GM10248 (cell line): ENCODE results near the gene EYA2.

Source experiments
- CTCF ChIA-PET: fragments of 300-600 bp; sonication (Branson Sonifier 250); formaldehyde crosslinking; extraction: SDS; loops from one replicate; lab custom pipeline; 2021; ENCODE audit warnings: antibody characterized with exemption; lab: Yijun Ruan, JAX
- POLR2A ChIA-PET: fragments of 350-650 bp; sonication (Branson Sonifier 250); formaldehyde crosslinking; extraction: SDS; loops from one replicate; lab custom pipeline; 2020; ENCODE audit warnings: antibody characterized with exemption; lab: Yijun Ruan, JAX
- DNase-seq: peaks from one replicate; pipeline ENCODE4 v3.0.0; 2012; ENCODE audit errors: extremely low spot score
- TF ChIP-seq, protein P1 (sequence below): IDR thresholded peaks from 2 replicates; pipeline ENCODE4 v1.5.1; 2012; ENCODE audit warnings: mild to moderate bottlenecking, low read depth; ENCODE audit errors: extremely low read depth, missing control alignments, control extremely low read depth

Gene EYA2

GRCh38 chr20:46893877-46894578 is 615 bp upstream of the EYA2 start:
- no peak for DNase-seq
- ChIA-PET CTCF (interaction anchor here (1.2 kb wide), 2 partner anchors 9 to 246 kb away, joined by 3 read pairs; no protein-coding TSS in a partner anchor), POLR2A (no interaction called here)
- TF ChIP-seq, protein P1, sequence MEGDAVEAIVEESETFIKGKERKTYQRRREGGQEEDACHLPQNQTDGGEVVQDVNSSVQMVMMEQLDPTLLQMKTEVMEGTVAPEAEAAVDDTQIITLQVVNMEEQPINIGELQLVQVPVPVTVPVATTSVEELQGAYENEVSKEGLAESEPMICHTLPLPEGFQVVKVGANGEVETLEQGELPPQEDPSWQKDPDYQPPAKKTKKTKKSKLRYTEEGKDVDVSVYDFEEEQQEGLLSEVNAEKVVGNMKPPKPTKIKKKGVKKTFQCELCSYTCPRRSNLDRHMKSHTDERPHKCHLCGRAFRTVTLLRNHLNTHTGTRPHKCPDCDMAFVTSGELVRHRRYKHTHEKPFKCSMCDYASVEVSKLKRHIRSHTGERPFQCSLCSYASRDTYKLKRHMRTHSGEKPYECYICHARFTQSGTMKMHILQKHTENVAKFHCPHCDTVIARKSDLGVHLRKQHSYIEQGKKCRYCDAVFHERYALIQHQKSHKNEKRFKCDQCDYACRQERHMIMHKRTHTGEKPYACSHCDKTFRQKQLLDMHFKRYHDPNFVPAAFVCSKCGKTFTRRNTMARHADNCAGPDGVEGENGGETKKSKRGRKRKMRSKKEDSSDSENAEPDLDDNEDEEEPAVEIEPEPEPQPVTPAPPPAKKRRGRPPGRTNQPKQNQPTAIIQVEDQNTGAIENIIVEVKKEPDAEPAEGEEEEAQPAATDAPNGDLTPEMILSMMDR: no peak

- POLR2A ChIA-PET: no interaction called here
- CTCF ChIA-PET: no interaction called here
- TF ChIP-seq, protein P1: no peak
- no peak for DNase-seq
Observed at GRCh38 chr20:46894971-46895905, 595 bp downstream of the EYA2 start.

- no peak for DNase-seq
- TF ChIP-seq, protein P1: no peak
- POLR2A ChIA-PET: no interaction called here
- CTCF ChIA-PET: no interaction called here
Observed at GRCh38 chr20:46895906-46896242, 1.2 kb downstream of the EYA2 start.

DNA sequence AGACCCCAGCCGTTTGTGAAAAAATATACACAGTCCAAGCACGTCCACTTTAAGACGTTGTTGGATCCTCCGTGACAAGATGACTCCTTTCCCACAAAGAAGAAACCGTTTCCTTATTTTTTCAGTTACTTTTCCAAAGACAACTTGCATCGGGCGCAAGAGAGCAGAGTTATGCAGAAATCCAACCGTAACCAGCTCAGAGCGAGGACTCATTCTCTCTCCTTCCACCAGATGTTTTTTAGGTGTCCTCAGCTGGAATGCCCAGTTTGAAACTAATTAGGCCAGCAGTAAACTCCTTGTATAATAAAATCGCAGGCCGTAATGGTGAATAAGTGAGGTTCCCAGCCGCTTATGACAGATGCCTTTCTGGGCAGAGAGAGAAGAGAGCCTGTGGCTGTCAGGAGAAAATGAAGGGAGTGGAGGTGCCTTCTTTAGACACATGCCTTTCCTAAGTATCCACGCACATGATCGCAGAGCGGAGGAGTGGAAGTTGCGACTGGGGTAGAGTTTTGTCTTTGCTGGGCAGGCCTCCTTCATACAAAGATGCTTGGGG is 2.8 kb downstream of the EYA2 start:
- POLR2A ChIA-PET: no interaction called here
- TF ChIP-seq, protein P1: no peak
- no peak for DNase-seq
- CTCF ChIA-PET: no interaction called here

GRCh38 chr20:46898423-46898822 is 3.8 kb downstream of the EYA2 start:
- no peak for DNase-seq
- POLR2A ChIA-PET: no interaction called here
- TF ChIP-seq, protein P1: no peak
- CTCF ChIA-PET: no interaction called here

GRCh38 chr20:46899621-46900020 is 5.0 kb downstream of the EYA2 start:
- no peak for DNase-seq
- ChIA-PET CTCF (no interaction called here), POLR2A (no interaction called here)
- TF ChIP-seq, protein P1: no peak
